Muscle of leg (tissue), 11 donors: ENCODE measurements around the gene NPW. TPM values are rescaled to one million over a fixed set of nuclear protein-coding genes. Genes with fewer than 3 reads are reported as not detected.

ENCODE experiments used
- DNase-seq: peaks from one replicate; pipeline ENCODE4 v3.0.0; 2013
- H3K27ac ChIP-seq: one replicate; pipeline ENCODE4 v1.5.1; 2013; ENCODE audit warnings: mild to moderate bottlenecking, low read length, control low read depth
- H3K27me3 ChIP-seq: one replicate; pipeline ENCODE4 v1.6.1; 2013; ENCODE audit warnings: low read length; ENCODE audit not compliant: control insufficient read depth, insufficient read depth
- H3K36me3 ChIP-seq: one replicate; pipeline ENCODE4 v1.6.1; 2013; ENCODE audit warnings: low read length; ENCODE audit not compliant: control insufficient read depth, insufficient read depth
- H3K4me1 ChIP-seq: one replicate; pipeline ENCODE4 v1.6.1; 2013; ENCODE audit warnings: low read length; ENCODE audit not compliant: control insufficient read depth, insufficient read depth
- H3K4me3 ChIP-seq: one replicate; pipeline ENCODE4 v1.5.1; 2013; ENCODE audit warnings: low read length, control low read depth
- H3K9me3 ChIP-seq: replicated peaks from 2 replicates; pipeline ENCODE4 v1.6.1; 2013; ENCODE audit warnings: low read depth, low read length; ENCODE audit not compliant: control insufficient read depth
- WGBS: methylation state at CpG from one replicate; pipeline ENCODE4 v1.1.5; 2013; ENCODE audit warnings: missing lambda C conversion rate; ENCODE audit not compliant: insufficient coverage; 5-methylcytosine and 5-hydroxymethylcytosine counted together
- polyA plus RNA-seq, 8 donors: library from polyadenylated mRNA; unstranded; fragments of 120-200 nt; gene quantifications; one replicate each; pipeline versions ENCODE4 v1.2.1 to v1.2.3, GENCODE V29; 2013; ENCODE audit warnings: inconsistent platforms in 1 of 8, low replicate concordance in 1 of 8; ENCODE audit not compliant: insufficient read length in 8 of 8, insufficient read depth in 1 of 8
- total RNA-seq: library from RNA; stranded (reverse); fragments of 120-200 nt; gene quantifications from one replicate; pipeline ENCODE4 v1.2.4, GENCODE V29; 2013

The NPW gene
- total and polyA plus RNA-seq, 9 donors, result 0.57 to 5.4 (median 2.3) TPM

- no peak overlapping the region for H3K4me3 ChIP-seq
- H3K27ac ChIP-seq, result no peak overlapping the region
- no peaks in the 10 kb centered on the region for H3K9me3 ChIP-seq
- H3K4me1 ChIP-seq, result no peaks in the 10 kb centered on the region
- 92% methylated on average over 11 of the region's 13 CpGs for WGBS
- H3K36me3 ChIP-seq, result peaks cover 79% of the 10 kb centered on the region
- H3K27me3 ChIP-seq, result no peaks in the 10 kb centered on the region
- DNase-seq, result no peak
Observed at GRCh38 chr16:2061526-2061925, 41.9 kb downstream of the NPW start.

GRCh38 chr16:2062801-2063200 is 43.2 kb downstream of the NPW start:
- Histone ChIP-seq H3K36me3 (peaks cover 76% of the 10 kb centered on the region), H3K9me3 (no peaks in the 10 kb centered on the region), H3K27me3 (no peaks in the 10 kb centered on the region), H3K27ac (no peak overlapping the region), H3K4me3 (no peak overlapping the region), H3K4me1 (no peaks in the 10 kb centered on the region)
- WGBS, result 91% methylated on average over 28 of the region's 28 CpGs
- no peak for DNase-seq

GRCh38 chr16:2063861-2064260 is 44.3 kb downstream of the NPW start:
- 90% methylated on average over 25 of the region's 25 CpGs for WGBS
- no peak overlapping the region for H3K4me3 ChIP-seq
- no peak for DNase-seq
- H3K9me3 ChIP-seq, result no peaks in the 10 kb centered on the region
- H3K36me3 ChIP-seq, result peaks cover 74% of the 10 kb centered on the region
- H3K27ac ChIP-seq, result no peak overlapping the region
- H3K27me3 ChIP-seq, result no peaks in the 10 kb centered on the region
- H3K4me1 ChIP-seq, result no peaks in the 10 kb centered on the region

GRCh38 chr16:2064368-2064945 is 44.9 kb downstream of the NPW start:
- Histone ChIP-seq H3K27me3 (no peaks in the 10 kb centered on the region), H3K4me1 (no peaks in the 10 kb centered on the region), H3K36me3 (peaks cover 75% of the 10 kb centered on the region), H3K27ac (no peak overlapping the region), H3K4me3 (no peak overlapping the region), H3K9me3 (no peaks in the 10 kb centered on the region)
- no peak for DNase-seq
- 89% methylated on average over 15 of the region's 16 CpGs for WGBS

- Histone ChIP-seq H3K9me3 (no peaks in the 10 kb centered on the region), H3K27ac (no peak overlapping the region), H3K4me3 (no peak overlapping the region), H3K27me3 (no peaks in the 10 kb centered on the region), H3K36me3 (peaks cover 72% of the 10 kb centered on the region), H3K4me1 (no peaks in the 10 kb centered on the region)
- WGBS, result 95% methylated on average over 4 of the region's 11 CpGs
- DNase-seq, result no peak
Observed at GRCh38 chr16:2066139-2066538, 46.6 kb downstream of the NPW start.

Other genes starting within 250 kb of the NPW start
Only the 30 nearest of the 34 such genes appear.
- gene SPSB3, start 237.2 kb upstream of the NPW start, total RNA-seq, result 34.2 TPM
- gene SPSB3, start 237.2 kb upstream of the NPW start, polyA plus RNA-seq, result 10 to 100 TPM; 21.0 to 35.1 (median 24.5) TPM
- 58.0 TPM for gene NUBP2, start 236.8 kb upstream of the NPW start, total RNA-seq
- 10 to 100 TPM; 40.6 to 59.7 (median 47.7) TPM for gene NUBP2, start 236.8 kb upstream of the NPW start, polyA plus RNA-seq
- 0.22 TPM for gene IGFALS, start 226.1 kb upstream of the NPW start, total RNA-seq
- 1 to 10 TPM in 1 of 8 donors, under 1 TPM in 7; 0.11 to 1.1 (median 0.28) TPM for gene IGFALS, start 226.1 kb upstream of the NPW start, polyA plus RNA-seq
- gene HAGH, start 193.0 kb upstream of the NPW start, total RNA-seq, result 36.1 TPM
- 10 to 100 TPM; 34.6 to 48.6 (median 39.5) TPM for gene HAGH, start 193.0 kb upstream of the NPW start, polyA plus RNA-seq
- gene FAHD1, start 192.6 kb upstream of the NPW start, total RNA-seq, result 27.7 TPM
- 10 to 100 TPM; 19.7 to 25.6 (median 21.9) TPM for gene FAHD1, start 192.6 kb upstream of the NPW start, polyA plus RNA-seq
- not detected for gene MEIOB, start 147.6 kb upstream of the NPW start, total RNA-seq
- under 1 TPM in 7 of 8 donors, not detected in 1; 0.22 to 0.87 (median 0.55) TPM for gene MEIOB, start 147.6 kb upstream of the NPW start, polyA plus RNA-seq
- not detected for gene HS3ST6, start 101.4 kb upstream of the NPW start, total RNA-seq
- 1 to 10 TPM in 1 of 8 donors, not detected in 7; 1.7 TPM for gene HS3ST6, start 101.4 kb upstream of the NPW start, polyA plus RNA-seq
- gene MSRB1, start 76.6 kb upstream of the NPW start, total RNA-seq, result 16.3 TPM
- 10 to 100 TPM; 24.2 to 40.7 (median 29.1) TPM for gene MSRB1, start 76.6 kb upstream of the NPW start, polyA plus RNA-seq
- 43.0 TPM for gene RPL3L, start 65.1 kb upstream of the NPW start, total RNA-seq
- gene RPL3L, start 65.1 kb upstream of the NPW start, polyA plus RNA-seq, result 10 to 100 TPM; 11.9 to 63.0 (median 33.4) TPM
- gene NDUFB10, start 60.2 kb upstream of the NPW start, total RNA-seq, result 142 TPM
- 100 to 1,000 TPM in 7 of 8 donors, 10 to 100 TPM in 1; 95.4 to 162 (median 128) TPM for gene NDUFB10, start 60.2 kb upstream of the NPW start, polyA plus RNA-seq
- 2,334 TPM for gene RPS2, start 55.0 kb upstream of the NPW start, total RNA-seq
- gene RPS2, start 55.0 kb upstream of the NPW start, polyA plus RNA-seq, result 1,000 to 10,000 TPM; 3,011 to 3,712 (median 3,485) TPM
- gene RNF151, start 52.9 kb upstream of the NPW start, total RNA-seq, result not detected
- gene RNF151, start 52.9 kb upstream of the NPW start, polyA plus RNA-seq, result not detected
- 23.9 TPM for gene TBL3, start 47.7 kb upstream of the NPW start, total RNA-seq
- gene TBL3, start 47.7 kb upstream of the NPW start, polyA plus RNA-seq, result 10 to 100 TPM; 27.9 to 32.9 (median 30.6) TPM
- gene NOXO1, start 38.3 kb upstream of the NPW start, total RNA-seq, result 0.89 TPM
- 1 to 10 TPM in 4 of 8 donors, under 1 TPM in 4; 0.29 to 1.7 (median 0.98) TPM for gene NOXO1, start 38.3 kb upstream of the NPW start, polyA plus RNA-seq
- gene GFER, start 35.6 kb upstream of the NPW start, total RNA-seq, result 18.3 TPM
- gene GFER, start 35.6 kb upstream of the NPW start, polyA plus RNA-seq, result 10 to 100 TPM; 14.7 to 23.8 (median 17.8) TPM
- gene SYNGR3, start 29.8 kb upstream of the NPW start, total RNA-seq, result 0.93 TPM
- 1 to 10 TPM in 6 of 8 donors, under 1 TPM in 2; 0.70 to 1.5 (median 1.2) TPM for gene SYNGR3, start 29.8 kb upstream of the NPW start, polyA plus RNA-seq
- gene ZNF598, start 10.0 kb upstream of the NPW start, total RNA-seq, result 6.6 TPM
- 10 to 100 TPM; 21.2 to 28.6 (median 23.6) TPM for gene ZNF598, start 10.0 kb upstream of the NPW start, polyA plus RNA-seq
- gene NHERF2, start 7.1 kb downstream of the NPW start, total RNA-seq, result 22.1 TPM
- gene NHERF2, start 7.1 kb downstream of the NPW start, polyA plus RNA-seq, result 10 to 100 TPM; 34.5 to 60.6 (median 45.6) TPM
- gene NTHL1, start 28.0 kb downstream of the NPW start, total RNA-seq, result 20.2 TPM
- gene NTHL1, start 28.0 kb downstream of the NPW start, polyA plus RNA-seq, result 10 to 100 TPM; 11.5 to 18.1 (median 14.0) TPM
- gene TSC2, start 28.2 kb downstream of the NPW start, total RNA-seq, result 31.8 TPM
- 100 to 1,000 TPM in 3 of 8 donors, 10 to 100 TPM in 5; 57.6 to 109 (median 84.6) TPM for gene TSC2, start 28.2 kb downstream of the NPW start, polyA plus RNA-seq
- gene PKD1, start 116.1 kb downstream of the NPW start, total RNA-seq, result 63.3 TPM
- gene PKD1, start 116.1 kb downstream of the NPW start, polyA plus RNA-seq, result 100 to 1,000 TPM; 120 to 183 (median 156) TPM
- 0.40 TPM for gene RAB26, start 128.8 kb downstream of the NPW start, total RNA-seq
- 1 to 10 TPM in 4 of 8 donors, under 1 TPM in 4; 0.27 to 3.4 (median 0.86) TPM for gene RAB26, start 128.8 kb downstream of the NPW start, polyA plus RNA-seq
- gene TRAF7, start 136.0 kb downstream of the NPW start, total RNA-seq, result 29.0 TPM
- 10 to 100 TPM; 32.6 to 52.6 (median 47.6) TPM for gene TRAF7, start 136.0 kb downstream of the NPW start, polyA plus RNA-seq
- 0.75 TPM for gene CASKIN1, start 176.8 kb downstream of the NPW start, total RNA-seq
- gene CASKIN1, start 176.8 kb downstream of the NPW start, polyA plus RNA-seq, result 1 to 10 TPM in 7 of 8 donors, under 1 TPM in 1; 0.94 to 2.4 (median 1.9) TPM
- 13.7 TPM for gene MLST8, start 185.7 kb downstream of the NPW start, total RNA-seq
- gene MLST8, start 185.7 kb downstream of the NPW start, polyA plus RNA-seq, result 10 to 100 TPM; 30.6 to 38.2 (median 34.5) TPM
- gene BRICD5, start 191.1 kb downstream of the NPW start, total RNA-seq, result 5.8 TPM
- gene BRICD5, start 191.1 kb downstream of the NPW start, polyA plus RNA-seq, result 10 to 100 TPM in 2 of 8 donors, 1 to 10 TPM in 6; 3.9 to 11.0 (median 7.6) TPM
- gene PGP, start 195.1 kb downstream of the NPW start, total RNA-seq, result 12.2 TPM
- gene PGP, start 195.1 kb downstream of the NPW start, polyA plus RNA-seq, result 10 to 100 TPM; 11.8 to 18.1 (median 16.9) TPM
- gene E4F1, start 203.8 kb downstream of the NPW start, total RNA-seq, result 18.6 TPM
- 10 to 100 TPM; 14.2 to 19.3 (median 17.3) TPM for gene E4F1, start 203.8 kb downstream of the NPW start, polyA plus RNA-seq
- 0.89 TPM for gene DNASE1L2, start 216.7 kb downstream of the NPW start, total RNA-seq
- gene DNASE1L2, start 216.7 kb downstream of the NPW start, polyA plus RNA-seq, result 1 to 10 TPM in 1 of 8 donors, under 1 TPM in 7; 0.60 to 1.2 (median 0.84) TPM
- gene ECI1, start 231.8 kb downstream of the NPW start, total RNA-seq, result 56.9 TPM
- 10 to 100 TPM; 44.4 to 81.7 (median 59.5) TPM for gene ECI1, start 231.8 kb downstream of the NPW start, polyA plus RNA-seq